ENCODE results near the gene GPX1. TPM values are rescaled to one million over a fixed set of nuclear protein-coding genes. Genes with fewer than 3 reads are reported as not detected.
A peak's percentile ranks its signal among the peaks of the same experiment; 100 is the strongest.

Gene GPX1
- total and polyA plus RNA-seq, 4 experiments from 2014 or later = 75.7 to 177 (median 101) TPM

GRCh38 chr3:49383387-49383786 is 25.2 kb upstream of the GPX1 start:
- no peaks in the 10 kb centered on the region for H3K27me3 ChIP-seq (ENCODE audit: insufficient read depth, low read length)
- peaks cover 40 to 79% (median 59%) of the 10 kb centered on the region in 4 donors for H3K4me1 Mint-ChIP-seq
- intact Hi-C loops (cut with micrococcal nuclease) = no loop called here
- no peak for DNase-seq
- CTCF ChIA-PET (ENCODE audit: partially characterized antibody) = no interaction called here
- no peaks in the 10 kb centered on the region for H3K36me3 ChIP-seq (ENCODE audit: insufficient read depth, low read length)
- peak overlapping the region in 5 of 8 donors; percentile 17 to 58 (median 43) for H3K4me3 Mint-ChIP-seq
- H3K9me3 ChIP-seq (ENCODE audit: control insufficient read depth in 1 of 2, low read length in 2 of 2) = no peaks in the 10 kb centered on the region
- H3K27ac ChIP-seq (ENCODE audit: low read depth, low read length) = no peak overlapping the region
- no peaks in the 10 kb centered on the region for H3K27me3 Mint-ChIP-seq
- no peaks in the 10 kb centered on the region for H3K9me3 Mint-ChIP-seq
- no peak overlapping the region for H3K4me3 ChIP-seq (ENCODE audit: low read length in 2 of 2)
- peaks cover 77% of the 10 kb centered on the region for H3K4me1 ChIP-seq (ENCODE audit: insufficient read depth, low read length)
- H3K36me3 Mint-ChIP-seq = peaks cover 4 to 8% of the 10 kb centered on the region in 2 donors
- POLR2A ChIA-PET (ENCODE audit: partially characterized antibody) = no interaction called here
- H3K27ac Mint-ChIP-seq = peak overlapping the region in 6 of 7 donors; percentile 19 to 88 (median 52)

- no peak overlapping the region for H3K27ac ChIP-seq (ENCODE audit: low read depth, low read length)
- DNase-seq = no peak
- H3K36me3 Mint-ChIP-seq = peaks cover 8 to 22% of the 10 kb centered on the region in 2 donors
- intact Hi-C loops (cut with micrococcal nuclease) = no loop called here
- H3K36me3 ChIP-seq (ENCODE audit: insufficient read depth, low read length) = peaks cover 4% of the 10 kb centered on the region
- CTCF ChIA-PET (ENCODE audit: partially characterized antibody) = no interaction called here
- H3K4me3 Mint-ChIP-seq = peak overlapping the region in 3 of 8 donors; percentile 38 to 64 (median 43)
- H3K27me3 Mint-ChIP-seq = no peaks in the 10 kb centered on the region
- peaks cover 39% of the 10 kb centered on the region for H3K4me1 ChIP-seq (ENCODE audit: insufficient read depth, low read length)
- peaks cover 25 to 60% (median 40%) of the 10 kb centered on the region in 4 donors for H3K4me1 Mint-ChIP-seq
- no peak overlapping the region for H3K4me3 ChIP-seq (ENCODE audit: low read length in 2 of 2)
- peak overlapping the region in 6 of 7 donors; percentile 2 to 66 (median 44) for H3K27ac Mint-ChIP-seq
- H3K27me3 ChIP-seq (ENCODE audit: insufficient read depth, low read length) = no peaks in the 10 kb centered on the region
- POLR2A ChIA-PET (ENCODE audit: partially characterized antibody) = interaction anchor here (1.0 kb wide), 1 partner anchor 38 kb away, joined by 4 read pairs; the partner anchor contains the start of gene USP4
- H3K9me3 Mint-ChIP-seq = no peaks in the 10 kb centered on the region
- no peaks in the 10 kb centered on the region for H3K9me3 ChIP-seq (ENCODE audit: control insufficient read depth in 1 of 2, low read length in 2 of 2)
Observed at GRCh38 chr3:49378249-49378895, 20.2 kb upstream of the GPX1 start.

GRCh38 chr3:49377483-49377882 is 19.3 kb upstream of the GPX1 start:
- peak in 3 of 5 donors; percentile 10 to 77 (median 12) for DNase-seq
- H3K9me3 ChIP-seq (ENCODE audit: control insufficient read depth in 1 of 2, low read length in 2 of 2) = no peaks in the 10 kb centered on the region
- no peak overlapping the region for H3K27ac ChIP-seq (ENCODE audit: low read depth, low read length)
- H3K4me3 ChIP-seq (ENCODE audit: low read length in 2 of 2) = no peak overlapping the region
- H3K4me1 ChIP-seq (ENCODE audit: insufficient read depth, low read length) = peaks cover 31% of the 10 kb centered on the region
- Mint-ChIP-seq H3K9me3 (no peaks in the 10 kb centered on the region), H3K4me3 (no peak overlapping the region), H3K27me3 (no peaks in the 10 kb centered on the region), H3K27ac (peak overlapping the region in 4 of 7 donors; percentile 29 to 90 (median 60)), H3K36me3 (peaks cover 13 to 30% of the 10 kb centered on the region in 2 donors), H3K4me1 (peaks cover 26 to 57% (median 36%) of the 10 kb centered on the region in 4 donors)
- CTCF ChIA-PET (ENCODE audit: partially characterized antibody) = interaction anchor here (0.7 kb wide), 1 partner anchor 402 kb away, joined by 3 read pairs; no protein-coding TSS in a partner anchor
- H3K27me3 ChIP-seq (ENCODE audit: insufficient read depth, low read length) = no peaks in the 10 kb centered on the region
- H3K36me3 ChIP-seq (ENCODE audit: insufficient read depth, low read length) = peaks cover 12% of the 10 kb centered on the region
- POLR2A ChIA-PET (ENCODE audit: partially characterized antibody) = interaction anchor here (1.0 kb wide), 1 partner anchor 37 kb away, joined by 4 read pairs; the partner anchor contains the start of gene USP4
- intact Hi-C loops (cut with micrococcal nuclease) = no loop called here

GRCh38 chr3:49371946-49372345 is 13.8 kb upstream of the GPX1 start:
- ChIA-PET CTCF (ENCODE audit: partially characterized antibody) (no interaction called here), POLR2A (ENCODE audit: partially characterized antibody) (interaction anchor here (0.9 kb wide), 1 partner anchor 40 kb away, joined by 3 read pairs; the partner anchor contains the start of gene RHOA)
- H3K27ac Mint-ChIP-seq = no peak overlapping the region
- peaks cover 27% of the 10 kb centered on the region for H3K36me3 ChIP-seq (ENCODE audit: insufficient read depth, low read length)
- H3K9me3 ChIP-seq (ENCODE audit: control insufficient read depth in 1 of 2, low read length in 2 of 2) = no peaks in the 10 kb centered on the region
- H3K27me3 Mint-ChIP-seq = no peaks in the 10 kb centered on the region
- no peaks in the 10 kb centered on the region for H3K9me3 Mint-ChIP-seq
- no peak for DNase-seq
- peaks cover 33 to 67% of the 10 kb centered on the region in 2 donors for H3K36me3 Mint-ChIP-seq
- no peak overlapping the region for H3K27ac ChIP-seq (ENCODE audit: low read depth, low read length)
- H3K4me3 ChIP-seq (ENCODE audit: low read length in 2 of 2) = no peak overlapping the region
- no peak overlapping the region for H3K4me3 Mint-ChIP-seq
- H3K4me1 Mint-ChIP-seq = peaks cover 9 to 36% (median 19%) of the 10 kb centered on the region in 4 donors
- no peaks in the 10 kb centered on the region for H3K27me3 ChIP-seq (ENCODE audit: insufficient read depth, low read length)
- intact Hi-C loops (cut with micrococcal nuclease) = no loop called here
- peaks cover 7% of the 10 kb centered on the region for H3K4me1 ChIP-seq (ENCODE audit: insufficient read depth, low read length)

GRCh38 chr3:49370585-49371290 is 12.6 kb upstream of the GPX1 start:
- Mint-ChIP-seq H3K9me3 (no peaks in the 10 kb centered on the region), H3K4me1 (peaks cover 12 to 34% (median 16%) of the 10 kb centered on the region in 4 donors), H3K27me3 (no peaks in the 10 kb centered on the region), H3K27ac (peak overlapping the region; percentile 0 to 76 (median 32)), H3K4me3 (no peak overlapping the region), H3K36me3 (peaks cover 37 to 78% of the 10 kb centered on the region in 2 donors)
- intact Hi-C loops (cut with micrococcal nuclease) = no loop called here
- Histone ChIP-seq H3K9me3 (ENCODE audit: control insufficient read depth in 1 of 2, low read length in 2 of 2) (no peaks in the 10 kb centered on the region), H3K36me3 (ENCODE audit: insufficient read depth, low read length) (peaks cover 38% of the 10 kb centered on the region), H3K27me3 (ENCODE audit: insufficient read depth, low read length) (no peaks in the 10 kb centered on the region), H3K4me1 (ENCODE audit: insufficient read depth, low read length) (peaks cover 7% of the 10 kb centered on the region), H3K4me3 (ENCODE audit: low read length in 2 of 2) (no peak overlapping the region), H3K27ac (ENCODE audit: low read depth, low read length) (no peak overlapping the region)
- DNase-seq = no peak
- CTCF ChIA-PET (ENCODE audit: partially characterized antibody) = interaction anchor here (1.9 kb wide), 1 partner anchor 31 kb away, joined by 8 read pairs; the partner anchor contains the start of gene USP4
- POLR2A ChIA-PET (ENCODE audit: partially characterized antibody) = interaction anchor here (1.2 kb wide), 1 partner anchor 12 kb away, joined by 4 read pairs; the partner anchor contains the start of gene GPX1

GRCh38 chr3:49362561-49362960 is 4.4 kb upstream of the GPX1 start:
- Histone ChIP-seq H3K27ac (ENCODE audit: low read depth, low read length) (no peak overlapping the region), H3K27me3 (ENCODE audit: insufficient read depth, low read length) (no peaks in the 10 kb centered on the region), H3K9me3 (ENCODE audit: control insufficient read depth in 1 of 2, low read length in 2 of 2) (no peaks in the 10 kb centered on the region), H3K4me3 (ENCODE audit: low read length in 2 of 2) (no peak overlapping the region), H3K4me1 (ENCODE audit: insufficient read depth, low read length) (peaks cover 11% of the 10 kb centered on the region), H3K36me3 (ENCODE audit: insufficient read depth, low read length) (peaks cover 43% of the 10 kb centered on the region)
- Mint-ChIP-seq H3K4me3 (no peak overlapping the region), H3K36me3 (peaks cover 27 to 65% of the 10 kb centered on the region in 2 donors), H3K4me1 (peaks cover 4 to 17% (median 7%) of the 10 kb centered on the region in 4 donors), H3K27me3 (no peaks in the 10 kb centered on the region), H3K27ac (peak overlapping the region in 6 of 7 donors; percentile 47 to 88 (median 58)), H3K9me3 (no peaks in the 10 kb centered on the region)
- DNase-seq = no peak
- intact Hi-C loops (cut with micrococcal nuclease) = no loop called here
- ChIA-PET CTCF (ENCODE audit: partially characterized antibody) (interaction anchor here (1.5 kb wide), 1 partner anchor 22 kb away, joined by 3 read pairs; the partner anchor contains the start of gene USP4), POLR2A (ENCODE audit: partially characterized antibody) (interaction anchor here (2.0 kb wide), 1 partner anchor 22 kb away, joined by 6 read pairs; the partner anchor contains the start of gene USP4)
